HL-60/S4 (cell line): ENCODE measurements around the gene AMMECR1.
"Not testable (repeated sequence)": the region's sequence is repeated elsewhere in the genome, so short reads cannot be mapped to it uniquely, and the experiment has no call there.

Experiments used
- in situ Hi-C: fragments of 300-500 bp; cut with MboI; formaldehyde crosslinking; loops from 2 replicates; pipeline ENCODE4 v1.14.3; 2022; ENCODE audit warnings: low sequenced_read_pairs

AMMECR1 gene

DNA sequence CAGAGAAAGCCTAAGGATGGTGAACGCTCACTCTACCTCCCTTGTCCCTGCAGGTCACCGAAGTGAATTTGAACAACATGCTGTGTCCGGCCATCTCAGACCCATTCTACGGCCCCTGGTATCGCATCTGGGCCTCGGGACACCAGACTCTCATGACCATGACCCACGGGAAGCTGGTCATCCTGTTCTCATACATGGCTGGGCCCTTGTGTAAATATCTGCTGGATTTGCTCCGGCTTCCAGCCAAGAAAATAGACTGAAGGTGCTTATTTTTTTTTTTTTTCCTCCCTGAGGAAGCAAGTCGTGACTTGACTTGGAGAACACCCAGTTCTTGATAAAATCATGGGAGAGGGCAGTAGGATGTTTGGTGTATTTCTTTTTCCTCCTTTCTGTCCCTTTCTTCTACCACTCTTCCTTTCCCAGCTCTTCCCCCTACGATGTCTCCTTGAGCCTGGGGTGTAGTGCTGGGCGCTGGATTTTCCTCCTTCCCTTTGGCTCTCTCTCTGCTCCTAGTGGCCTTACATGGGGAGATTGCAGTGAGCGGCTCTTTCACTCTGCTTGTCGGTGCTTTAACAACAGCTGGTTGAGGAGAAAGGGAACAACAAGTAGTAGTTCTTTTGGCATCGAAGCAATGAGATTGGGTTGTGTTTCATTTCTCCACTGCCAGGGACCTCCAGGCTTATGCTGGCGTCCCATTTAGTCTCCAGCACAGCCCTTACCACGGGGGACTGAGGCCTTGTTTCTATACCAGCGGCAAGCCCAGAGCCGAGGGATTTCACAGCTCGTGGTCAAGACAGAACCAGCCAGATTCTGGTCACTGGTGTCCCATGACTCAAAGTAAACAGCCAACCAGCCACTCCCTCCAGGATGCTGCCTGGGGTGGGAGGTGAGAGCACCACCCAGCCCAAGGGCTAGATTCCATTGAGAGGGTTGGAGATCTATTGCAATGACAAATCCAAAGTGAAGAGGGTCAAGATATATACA, 144.4 kb downstream of the AMMECR1 start:
- in situ Hi-C loops, result no loop called here

DNA sequence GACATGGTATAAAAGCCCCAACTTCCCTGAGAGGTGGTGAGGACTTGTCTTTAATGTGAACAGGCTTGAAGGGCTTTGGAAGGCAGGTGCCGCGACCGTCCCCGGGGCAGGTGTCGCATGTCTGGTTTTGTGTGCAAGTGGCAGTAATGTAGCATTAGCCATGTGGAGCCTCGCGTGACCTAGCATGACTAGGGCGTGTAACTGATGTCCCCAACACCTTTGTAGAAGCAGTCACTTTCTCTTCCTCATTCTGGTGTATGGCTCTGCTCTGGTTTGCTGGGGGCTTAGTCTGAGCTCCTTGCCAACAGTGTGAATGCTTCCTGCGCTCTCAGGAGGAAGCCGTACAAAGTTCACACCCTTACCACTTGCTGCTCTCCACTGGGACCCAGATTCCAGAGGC, 145.7 kb downstream of the AMMECR1 start:
- in situ Hi-C loops, result no loop called here

DNA sequence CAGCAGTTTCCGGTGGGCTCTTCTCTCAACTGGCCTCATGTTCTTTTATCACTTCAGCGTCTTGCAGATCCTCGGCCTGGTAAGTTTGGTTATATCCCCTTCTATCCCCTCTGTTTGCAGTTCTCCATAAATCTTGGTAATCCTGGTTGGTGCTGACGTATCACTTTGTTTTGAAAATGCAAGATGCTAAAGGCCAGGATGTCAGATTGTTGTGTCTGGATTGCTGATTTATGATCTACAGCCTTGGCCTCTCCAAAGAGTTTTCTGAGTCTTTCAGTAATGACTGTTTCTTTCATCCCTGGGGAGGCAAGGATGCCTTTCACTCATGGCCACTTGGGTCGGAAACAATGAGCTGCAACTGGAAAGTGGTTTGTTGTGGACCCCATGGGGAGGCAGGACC, 146.4 kb downstream of the AMMECR1 start:
- in situ Hi-C loops, result no loop called here

DNA sequence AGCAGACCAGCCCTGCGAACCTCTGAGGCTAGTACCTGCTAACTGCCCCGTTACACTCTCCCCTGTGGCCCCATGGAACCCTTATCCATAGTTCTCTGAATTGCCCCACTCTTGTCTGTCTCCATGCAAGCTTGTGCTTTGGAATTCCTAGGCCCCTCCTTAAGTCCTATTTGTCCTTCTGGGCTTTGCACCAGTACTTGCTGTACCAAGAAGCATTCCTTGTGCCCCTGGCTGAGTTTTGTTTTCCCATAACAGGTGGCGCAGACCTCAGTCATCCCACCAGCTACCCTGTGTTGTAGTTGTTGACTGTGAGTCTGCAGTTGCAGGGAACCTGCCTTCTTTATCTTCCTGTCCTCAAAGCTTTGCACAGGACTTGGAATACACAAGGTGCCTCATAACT, 147.9 kb downstream of the AMMECR1 start:
- in situ Hi-C loops, result no loop called here

DNA sequence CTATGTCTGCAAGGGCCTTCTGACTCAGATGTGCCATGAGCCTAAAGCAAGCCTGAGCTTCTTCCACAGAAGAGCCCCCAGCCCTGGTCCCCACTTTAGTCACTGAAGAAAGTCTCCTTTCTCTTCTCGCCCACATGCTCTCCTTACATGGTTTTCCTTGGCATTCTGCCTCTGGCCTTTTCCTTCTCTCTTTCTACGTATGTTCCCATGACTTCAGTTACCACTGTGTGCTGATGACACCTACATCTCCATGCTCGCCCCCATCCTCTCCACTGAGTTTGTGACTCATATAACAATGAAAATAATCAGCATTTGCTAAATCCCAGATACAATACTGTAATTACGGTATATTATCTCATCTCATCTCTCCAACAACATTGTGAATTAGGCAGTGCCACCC, 149.3 kb downstream of the AMMECR1 start:
- in situ Hi-C loops, result no loop called here

DNA sequence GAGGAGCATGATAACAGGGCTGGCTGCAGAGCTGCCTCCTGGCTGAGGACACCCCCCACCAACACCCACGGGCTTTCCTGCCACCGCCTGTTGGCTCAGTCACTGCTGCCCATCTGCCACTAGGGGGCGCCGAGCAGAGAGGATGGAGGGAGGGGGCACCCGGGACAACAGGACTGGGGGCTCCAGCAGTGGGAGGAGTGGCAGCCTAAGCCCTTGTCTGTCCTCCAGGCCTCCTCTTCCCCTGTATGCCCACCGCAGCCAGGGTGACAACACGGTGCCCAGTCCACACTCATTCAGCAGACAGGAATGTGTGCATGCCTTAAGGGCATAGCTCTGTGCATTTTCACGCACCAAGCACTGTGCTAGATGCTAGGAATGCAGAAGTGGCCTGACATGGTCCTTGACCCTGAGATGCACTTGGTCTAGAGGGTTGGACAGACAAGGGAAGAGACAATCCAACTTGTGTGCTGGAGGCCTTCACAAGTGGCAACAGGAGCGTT, 149.9 kb downstream of the AMMECR1 start:
- in situ Hi-C loops, result no loop called here

DNA sequence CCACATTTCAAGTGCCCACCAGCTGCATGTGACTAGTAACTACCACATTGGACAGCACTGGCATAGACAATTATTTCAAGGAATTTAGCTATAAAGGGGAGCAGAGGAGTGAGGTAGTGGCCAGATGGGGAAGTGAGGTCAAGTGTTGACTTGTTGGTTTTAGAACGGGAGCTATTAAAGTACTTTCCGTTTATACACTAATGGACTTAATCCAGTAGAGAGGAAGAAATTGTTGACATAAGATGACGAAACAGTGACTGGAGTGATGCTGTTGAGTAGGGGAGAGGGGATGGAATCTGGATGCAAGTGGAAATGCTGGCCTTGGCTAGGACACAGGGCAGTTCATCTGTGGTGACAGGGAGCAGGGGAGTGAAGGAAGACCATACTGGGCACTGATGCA, 154.4 kb downstream of the AMMECR1 start:
- in situ Hi-C loops, result no loop called here

DNA sequence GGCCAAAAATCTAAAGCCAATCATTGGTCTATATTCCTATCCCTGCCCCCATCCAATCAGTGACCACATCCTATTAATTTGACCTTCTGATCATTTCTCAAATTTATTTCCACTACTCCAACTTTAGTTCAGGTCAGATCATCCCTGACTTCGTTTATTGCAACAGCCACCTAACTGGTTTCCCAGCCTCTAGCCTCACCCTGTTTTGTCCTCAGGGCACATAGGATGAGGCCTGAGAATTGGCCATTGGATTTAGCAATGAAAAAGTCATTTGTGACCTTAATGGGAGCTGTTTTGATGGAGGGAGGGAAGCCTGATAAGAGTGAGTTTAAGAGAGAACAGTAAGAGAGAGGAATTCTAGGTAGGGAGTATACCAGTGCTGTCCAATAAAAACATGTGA, 155.0 kb downstream of the AMMECR1 start:
- in situ Hi-C loops, result no loop called here

DNA sequence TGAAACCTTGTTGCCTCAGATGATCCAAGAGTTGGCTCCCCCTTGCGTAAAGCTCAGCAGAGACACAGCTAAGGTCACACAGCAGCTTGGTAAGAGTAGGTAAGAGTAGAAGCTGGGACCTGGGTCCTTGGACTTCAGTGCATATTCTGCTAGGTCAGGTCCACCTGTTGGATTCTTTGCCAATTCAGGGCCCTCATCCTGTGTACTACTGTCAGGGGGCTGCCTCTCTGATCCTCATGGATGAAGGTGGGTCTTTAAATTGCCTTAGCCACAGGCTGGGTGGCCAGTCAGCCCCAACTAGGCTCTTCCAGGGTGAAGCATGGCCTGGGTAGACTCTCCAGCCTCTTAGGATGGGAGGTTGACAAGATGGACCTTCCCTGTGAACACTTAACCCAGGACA, 155.8 kb downstream of the AMMECR1 start:
- in situ Hi-C loops, result no loop called here

DNA sequence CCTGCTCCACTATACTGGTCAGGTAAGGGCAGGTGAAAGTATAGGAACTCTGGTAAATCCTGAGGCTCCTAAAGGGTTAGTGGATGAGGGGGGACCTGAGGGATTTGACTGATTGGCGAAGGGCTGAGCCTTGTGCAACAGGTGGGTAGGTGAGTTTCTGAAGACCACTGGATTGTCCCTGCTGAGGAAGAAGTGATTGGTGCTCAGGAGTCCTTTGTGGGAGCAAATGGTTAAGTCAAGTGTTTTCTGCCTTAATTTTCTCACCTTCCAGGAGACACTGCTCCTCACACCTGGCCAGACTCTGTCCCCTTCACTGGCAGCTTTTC, 156.6 kb downstream of the AMMECR1 start:
- in situ Hi-C loops, result no loop called here

DNA sequence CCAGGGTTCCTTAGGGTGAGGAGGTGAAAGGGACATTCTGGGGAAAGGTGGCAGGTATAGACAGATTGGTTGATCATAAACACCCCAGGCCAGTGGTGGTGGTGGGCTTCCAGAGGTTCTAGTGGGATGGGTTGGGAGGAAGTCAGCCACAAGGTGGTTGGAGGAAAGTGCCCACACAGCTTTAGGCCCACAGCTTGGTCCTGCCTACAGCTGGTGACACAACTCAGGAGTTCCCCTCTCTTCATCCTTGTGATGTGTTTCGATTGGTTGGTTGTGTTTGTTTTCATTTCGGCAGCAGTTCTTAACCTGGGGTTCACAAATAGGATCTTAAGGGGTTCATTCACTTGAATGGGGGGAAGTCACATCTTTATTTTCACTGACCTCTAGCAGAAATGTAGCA, 158.0 kb downstream of the AMMECR1 start:
- in situ Hi-C loops, result loop anchor here (5.0 kb wide), 1 partner anchor 247 kb away; no protein-coding TSS in a partner anchor

DNA sequence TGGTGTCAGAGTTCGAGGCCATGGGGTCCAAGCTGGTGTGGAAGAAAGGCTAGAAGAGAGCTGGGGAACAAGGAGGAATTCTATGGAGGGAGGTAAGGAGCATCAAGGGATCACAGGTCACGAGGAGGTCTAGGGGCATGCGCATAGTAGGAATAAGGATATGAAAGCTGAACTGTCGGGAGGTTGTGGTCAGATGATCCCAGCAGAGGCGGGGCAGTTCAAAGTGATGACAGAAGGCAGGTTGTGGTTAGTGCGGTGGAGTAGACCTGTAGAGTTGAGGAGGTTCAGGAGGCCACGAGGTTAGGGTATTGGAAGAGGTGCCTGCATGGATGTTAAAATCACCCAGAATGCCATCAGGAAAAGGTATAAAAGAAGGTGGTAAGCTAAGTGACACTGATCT, 158.7 kb downstream of the AMMECR1 start:
- in situ Hi-C loops, result loop anchor here (5.0 kb wide), 1 partner anchor 248 kb away; no protein-coding TSS in a partner anchor

DNA sequence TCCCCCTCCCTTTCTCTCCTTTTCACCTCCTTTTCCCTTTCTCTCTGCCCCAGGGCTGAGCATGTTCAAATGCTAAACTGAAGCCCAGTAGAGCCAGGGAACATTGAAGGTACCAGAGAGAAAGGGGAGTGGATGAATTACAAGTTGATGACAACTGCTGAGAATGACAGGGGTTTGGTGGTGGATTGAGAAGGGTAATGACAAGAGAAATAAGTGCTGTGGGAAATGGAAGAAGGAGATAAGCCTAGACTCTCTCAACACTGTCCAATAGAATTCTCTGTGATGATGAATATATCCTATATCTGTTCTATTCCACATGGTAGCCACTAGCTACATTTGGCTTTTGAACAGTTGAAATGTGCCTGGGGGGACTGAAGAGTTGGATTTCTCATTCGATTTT, 160.4 kb downstream of the AMMECR1 start:
- in situ Hi-C loops, result loop anchor here (5.0 kb wide), 1 partner anchor 250 kb away; no protein-coding TSS in a partner anchor

DNA sequence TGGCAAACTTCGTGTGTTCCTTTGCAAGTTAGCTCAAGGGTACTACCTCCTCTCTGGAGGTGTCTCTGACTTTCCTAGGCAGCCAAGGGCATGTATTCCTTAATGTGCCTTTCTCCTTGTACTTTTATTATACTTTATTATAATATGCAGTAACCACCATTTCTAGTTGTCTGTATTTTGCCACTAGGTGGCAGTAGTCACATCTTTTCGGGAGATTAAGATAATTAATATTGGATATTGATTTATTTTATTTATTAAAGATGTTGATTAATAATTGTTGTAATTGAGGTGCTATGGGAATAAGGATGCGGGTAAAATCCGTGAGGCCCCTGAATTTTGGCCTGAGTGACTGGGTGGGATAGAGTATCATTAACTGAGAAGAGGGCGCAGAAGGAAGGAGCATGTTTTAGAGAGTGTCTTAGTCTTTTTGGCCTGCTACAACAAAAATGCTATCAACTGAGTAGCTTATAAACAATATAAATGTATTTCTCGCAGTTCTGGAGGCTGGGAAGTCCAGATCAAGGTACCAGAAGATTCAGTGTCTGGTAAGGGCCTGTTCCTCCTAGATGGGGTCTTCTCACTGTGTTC, 161.6 kb downstream of the AMMECR1 start:
- in situ Hi-C loops, result loop anchor here (5.0 kb wide), 1 partner anchor 251 kb away; no protein-coding TSS in a partner anchor

DNA sequence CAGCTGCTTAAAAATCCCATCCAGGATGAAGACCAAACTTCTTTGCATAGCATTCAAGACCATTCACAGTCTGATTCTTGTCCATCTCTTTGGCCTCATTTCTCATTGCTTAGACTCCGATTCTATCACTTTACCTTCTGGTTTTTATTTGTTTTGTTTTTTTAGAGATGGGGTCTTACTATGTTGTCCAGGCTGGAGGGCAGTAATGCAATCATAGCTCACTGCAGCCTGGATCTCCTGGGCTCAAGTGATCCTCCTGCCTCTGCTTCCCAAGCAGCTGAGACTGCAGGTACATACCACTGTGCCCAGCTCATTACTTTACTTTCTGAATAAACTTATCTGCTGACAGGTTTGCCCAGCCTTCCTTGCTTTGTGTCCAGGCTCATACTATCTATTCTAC, 162.1 kb downstream of the AMMECR1 start:
- in situ Hi-C loops, result loop anchor here (5.0 kb wide), 1 partner anchor 252 kb away; no protein-coding TSS in a partner anchor

DNA sequence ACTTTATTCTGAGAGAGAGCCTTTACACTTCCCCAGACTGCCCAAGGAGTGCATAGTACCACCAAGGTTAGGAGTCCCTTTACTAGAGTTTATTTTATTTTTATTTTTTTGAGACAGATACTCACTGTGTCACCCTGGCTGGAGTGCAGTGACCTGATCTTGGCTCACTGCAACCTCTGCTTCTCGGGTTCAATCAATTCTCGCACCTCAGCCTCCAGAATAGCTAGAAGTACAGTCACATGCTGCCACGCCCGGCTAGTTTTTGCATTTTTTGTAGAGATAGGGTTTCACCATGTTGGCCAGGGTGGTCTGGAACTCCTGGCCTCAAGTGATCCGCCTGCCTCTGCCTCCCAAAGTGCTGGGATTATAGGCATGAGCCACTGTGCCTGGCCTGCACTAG, 163.6 kb downstream of the AMMECR1 start:
- in situ Hi-C loops, result not testable (repeated sequence)

DNA sequence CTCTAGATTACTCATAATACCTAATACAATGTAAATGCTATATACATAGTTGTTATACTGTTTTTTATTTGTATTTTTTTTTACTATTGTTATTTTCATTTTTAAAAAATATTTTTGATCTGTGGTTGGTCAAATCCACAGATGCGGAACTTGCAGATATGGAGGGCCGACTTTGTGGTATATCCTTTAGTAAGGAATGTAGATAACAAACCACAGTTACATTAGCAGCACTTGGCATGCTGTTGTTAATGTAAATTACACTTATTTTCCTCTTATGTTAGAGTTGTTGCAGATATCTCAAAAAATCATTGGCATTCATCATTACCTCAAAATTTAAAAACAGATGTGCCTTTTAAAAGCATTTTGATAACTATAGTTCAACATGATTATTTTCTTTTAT, 164.0 kb downstream of the AMMECR1 start:
- in situ Hi-C loops, result no loop called here

DNA sequence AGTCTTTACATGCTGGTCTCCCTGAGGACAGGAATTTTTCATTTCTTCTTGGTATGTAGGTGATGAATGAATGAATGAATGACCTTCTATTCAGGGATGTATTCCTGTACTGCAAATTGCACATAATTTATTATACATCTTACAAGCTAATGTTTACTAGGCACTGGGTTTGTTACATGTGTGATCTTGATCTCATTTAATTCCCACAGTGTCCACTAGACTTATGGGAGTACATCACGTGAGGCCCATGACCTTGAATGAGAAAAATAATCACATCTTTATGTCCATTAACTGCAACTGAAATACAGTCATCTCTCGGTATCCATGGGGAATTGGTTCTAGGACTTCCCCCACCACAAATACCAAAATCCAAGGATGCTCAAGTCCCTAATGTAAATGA, 164.6 kb downstream of the AMMECR1 start:
- in situ Hi-C loops, result no loop called here

DNA sequence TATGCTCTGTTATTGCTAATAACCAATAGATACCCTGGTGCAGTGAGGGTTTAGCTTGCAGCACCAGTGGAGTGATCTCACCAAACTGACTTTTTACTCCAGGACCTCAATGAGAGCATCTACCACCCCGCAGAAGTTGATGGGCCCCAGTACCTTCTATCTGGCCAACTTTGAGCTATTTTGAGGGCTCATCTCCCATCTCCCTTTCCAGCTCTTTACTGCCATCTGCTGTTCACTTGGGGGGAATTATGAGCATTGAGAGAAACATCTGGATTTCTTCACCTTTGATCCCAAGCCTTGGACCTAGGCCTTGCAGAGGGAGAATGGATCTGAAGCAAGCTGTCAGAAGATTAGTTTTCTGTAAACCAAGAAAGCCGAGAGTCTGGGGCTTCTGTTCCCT, 171.4 kb downstream of the AMMECR1 start:
- in situ Hi-C loops, result loop anchor here (25.0 kb wide), 1 partner anchor 234 kb away; no protein-coding TSS in a partner anchor

DNA sequence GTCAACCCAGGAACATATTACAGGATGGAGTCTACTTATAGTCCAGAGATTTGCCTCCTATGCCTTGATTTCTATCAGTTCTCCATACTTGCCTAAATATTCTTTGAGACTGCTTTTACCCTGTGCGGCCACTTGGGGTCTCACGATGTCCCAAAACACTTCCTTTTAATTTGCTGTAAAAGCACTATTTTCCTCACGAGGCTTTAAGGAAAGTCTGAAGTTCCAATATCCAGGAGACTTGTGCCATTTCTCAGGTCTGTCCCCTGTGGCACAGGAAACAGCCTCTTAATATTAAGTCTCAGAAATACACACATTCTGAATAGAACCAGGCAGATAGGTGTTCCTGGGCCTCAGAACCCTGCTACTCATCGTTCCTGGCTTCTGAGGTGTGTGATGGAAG, 172.0 kb downstream of the AMMECR1 start:
- in situ Hi-C loops, result loop anchor here (25.0 kb wide), 1 partner anchor 234 kb away; no protein-coding TSS in a partner anchor

DNA sequence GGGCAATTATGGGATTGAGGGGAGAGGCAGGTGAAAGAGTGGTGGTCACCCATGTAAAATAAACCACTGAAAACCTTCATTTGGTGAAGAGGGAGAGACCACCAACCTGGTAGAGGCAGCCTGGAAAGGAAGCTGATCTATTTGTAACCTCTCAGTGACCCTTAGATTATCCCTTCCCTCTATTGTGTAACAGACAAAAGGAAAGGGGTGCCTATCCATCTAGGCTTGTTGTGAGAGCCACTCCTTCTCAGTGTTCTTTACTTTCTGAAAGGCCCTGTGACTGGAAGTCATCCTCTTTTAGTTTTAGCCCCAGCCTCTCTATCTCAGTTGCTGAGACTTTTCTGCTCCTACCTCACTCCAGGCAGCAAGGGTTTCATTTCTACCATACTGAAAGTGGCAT, 172.6 kb downstream of the AMMECR1 start:
- in situ Hi-C loops, result loop anchor here (25.0 kb wide), 1 partner anchor 233 kb away; no protein-coding TSS in a partner anchor
